ENCODE data around the gene HSBP1. TPM values are rescaled to one million over a fixed set of nuclear protein-coding genes. Genes with fewer than 3 reads are reported as not detected.

HSBP1 gene
- total and polyA plus RNA-seq, 2 of the 13 experiments (the other 11 are each of a cell fraction or from before 2014, with no cell fraction given): 249 to 292 TPM

DNA sequence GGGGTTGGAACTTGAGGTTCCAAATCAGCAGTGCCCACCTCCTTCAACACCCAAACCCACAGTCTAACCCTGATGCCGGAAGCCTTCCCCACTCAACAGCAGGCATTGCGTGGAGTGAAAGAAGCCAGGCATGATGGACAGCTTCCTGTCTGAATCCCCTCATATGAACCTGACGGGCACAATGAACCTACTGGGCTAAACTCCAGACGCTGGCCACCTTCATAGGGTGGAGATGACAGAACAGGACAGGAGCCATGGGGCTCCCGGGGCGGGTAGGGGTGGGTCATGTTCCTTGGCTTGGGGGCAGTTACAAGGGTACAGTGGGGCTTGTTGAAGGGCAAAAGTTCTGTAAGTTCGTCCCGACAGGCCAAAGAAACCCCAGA, 460 bp upstream of the HSBP1 start (continued):
- TF ChIP-seq ZNF20 (CRISPR knock-in tag; IDR thresholded peaks at IDR 0.05) (no peak), ZNF781 (CRISPR knock-in tag; IDR thresholded peaks at IDR 0.05; ENCODE audit: borderline replicate concordance, not compliant biosample characterization) (peak; percentile 9), ZNF549 (CRISPR knock-in tag; IDR thresholded peaks at IDR 0.05) (no peak), ZSCAN25 (CRISPR knock-in tag; IDR thresholded peaks at IDR 0.05) (0 out of 2 replicates have a peak, but pooled peaks have one; percentile 17), TRIM22 (IDR thresholded peaks at IDR 0.05) (no peak), KDM5B (CRISPR knock-in tag; IDR thresholded peaks at IDR 0.05; ENCODE audit: borderline replicate concordance) (no peak; the same call in 1 of the 2 replicates), ZNF260 (CRISPR knock-in tag; IDR thresholded peaks at IDR 0.05; ENCODE audit: borderline replicate concordance, low read depth) (0 out of 2 replicates have a peak, but pooled peaks have one; percentile 22), ZNF598 (CRISPR knock-in tag; IDR thresholded peaks at IDR 0.05; ENCODE audit: borderline replicate concordance) (peak; percentile 61; the same call in 1 of the 2 replicates), ZNF225 (CRISPR knock-in tag; IDR thresholded peaks at IDR 0.05) (0 out of 2 replicates have a peak, but pooled peaks have one; percentile 0), GABPA (IDR thresholded peaks at IDR 0.05; ENCODE audit: low read depth, low read length) (no peak), GABPA (CRISPR knock-in tag; IDR thresholded peaks at IDR 0.05; ENCODE audit: low read depth) (no peak), NFATC3 (CRISPR knock-in tag; IDR thresholded peaks at IDR 0.05) (peak; percentile 34; the same call in 1 of the 2 replicates), KLF16 (CRISPR knock-in tag; IDR thresholded peaks at IDR 0.05) (no peak), RBFOX2 (IDR thresholded peaks at IDR 0.05; ENCODE audit: low read depth, low read length) (no peak), THYN1 (CRISPR knock-in tag; IDR thresholded peaks at IDR 0.05; ENCODE audit: borderline replicate concordance, low read depth) (no peak), SYNCRIP (IDR thresholded peaks at IDR 0.05; ENCODE audit: insufficient read depth, low read depth, low read length) (no peak), ZFP90 (CRISPR knock-in tag; IDR thresholded peaks at IDR 0.05; ENCODE audit: borderline replicate concordance) (no peak), HMGXB3 (CRISPR knock-in tag; IDR thresholded peaks at IDR 0.05; ENCODE audit: borderline replicate concordance) (no peak)
- TF ChIP-seq, protein P1, sequence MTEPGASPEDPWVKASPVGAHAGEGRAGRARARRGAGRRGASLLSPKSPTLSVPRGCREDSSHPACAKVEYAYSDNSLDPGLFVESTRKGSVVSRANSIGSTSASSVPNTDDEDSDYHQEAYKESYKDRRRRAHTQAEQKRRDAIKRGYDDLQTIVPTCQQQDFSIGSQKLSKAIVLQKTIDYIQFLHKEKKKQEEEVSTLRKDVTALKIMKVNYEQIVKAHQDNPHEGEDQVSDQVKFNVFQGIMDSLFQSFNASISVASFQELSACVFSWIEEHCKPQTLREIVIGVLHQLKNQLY (CRISPR knock-in tag; IDR thresholded peaks at IDR 0.05): no peak
- TF ChIP-seq, protein P2, sequence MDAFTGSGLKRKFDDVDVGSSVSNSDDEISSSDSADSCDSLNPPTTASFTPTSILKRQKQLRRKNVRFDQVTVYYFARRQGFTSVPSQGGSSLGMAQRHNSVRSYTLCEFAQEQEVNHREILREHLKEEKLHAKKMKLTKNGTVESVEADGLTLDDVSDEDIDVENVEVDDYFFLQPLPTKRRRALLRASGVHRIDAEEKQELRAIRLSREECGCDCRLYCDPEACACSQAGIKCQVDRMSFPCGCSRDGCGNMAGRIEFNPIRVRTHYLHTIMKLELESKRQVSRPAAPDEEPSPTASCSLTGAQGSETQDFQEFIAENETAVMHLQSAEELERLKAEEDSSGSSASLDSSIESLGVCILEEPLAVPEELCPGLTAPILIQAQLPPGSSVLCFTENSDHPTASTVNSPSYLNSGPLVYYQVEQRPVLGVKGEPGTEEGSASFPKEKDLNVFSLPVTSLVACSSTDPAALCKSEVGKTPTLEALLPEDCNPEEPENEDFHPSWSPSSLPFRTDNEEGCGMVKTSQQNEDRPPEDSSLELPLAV (CRISPR knock-in tag; conservative IDR thresholded peaks at IDR 0.05; ENCODE audit: low read depth): no peak
- TF ChIP-seq, protein P3, sequence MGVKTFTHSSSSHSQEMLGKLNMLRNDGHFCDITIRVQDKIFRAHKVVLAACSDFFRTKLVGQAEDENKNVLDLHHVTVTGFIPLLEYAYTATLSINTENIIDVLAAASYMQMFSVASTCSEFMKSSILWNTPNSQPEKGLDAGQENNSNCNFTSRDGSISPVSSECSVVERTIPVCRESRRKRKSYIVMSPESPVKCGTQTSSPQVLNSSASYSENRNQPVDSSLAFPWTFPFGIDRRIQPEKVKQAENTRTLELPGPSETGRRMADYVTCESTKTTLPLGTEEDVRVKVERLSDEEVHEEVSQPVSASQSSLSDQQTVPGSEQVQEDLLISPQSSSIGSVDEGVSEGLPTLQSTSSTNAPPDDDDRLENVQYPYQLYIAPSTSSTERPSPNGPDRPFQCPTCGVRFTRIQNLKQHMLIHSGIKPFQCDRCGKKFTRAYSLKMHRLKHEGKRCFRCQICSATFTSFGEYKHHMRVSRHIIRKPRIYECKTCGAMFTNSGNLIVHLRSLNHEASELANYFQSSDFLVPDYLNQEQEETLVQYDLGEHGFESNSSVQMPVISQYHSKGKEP (CRISPR knock-in tag; IDR thresholded peaks at IDR 0.05): no peak
